T-helper 2 cell (primary cell): ENCODE measurements around the gene CDK14.

ENCODE experiments used
- DNase-seq, 5 experiments: peaks; one replicate each; pipeline versions ENCODE4 v3.0.0 to v3.0.0-alpha.2; 2012 to 2022

The CDK14 gene

GRCh38 chr7:90966346-90966745 is 370.2 kb downstream of the CDK14 start:
- DNase-seq, result no peak

- no peak for DNase-seq
These were observed 372.8 kb downstream of the CDK14 start for GRCh38 chr7:90968871-90969270.

GRCh38 chr7:90972906-90973550 is 376.9 kb downstream of the CDK14 start:
- DNase-seq, result no peak

- DNase-seq, result no peak
These were observed 380.9 kb downstream of the CDK14 start for GRCh38 chr7:90977056-90977455.

- no peak for DNase-seq
These were observed 384.4 kb downstream of the CDK14 start for GRCh38 chr7:90980545-90980944.

GRCh38 chr7:90982228-90982627 is 386.1 kb downstream of the CDK14 start:
- DNase-seq, result no peak

GRCh38 chr7:90984692-90985091 is 388.6 kb downstream of the CDK14 start:
- DNase-seq, result no peak

- no peak for DNase-seq
These were observed 392.4 kb downstream of the CDK14 start for GRCh38 chr7:90988516-90988915.

GRCh38 chr7:90988996-90989765 is 393.1 kb downstream of the CDK14 start:
- DNase-seq, result no peak

- DNase-seq, result no peak
These were observed 398.0 kb downstream of the CDK14 start for GRCh38 chr7:90994121-90994520.

GRCh38 chr7:90994601-90995000 is 398.5 kb downstream of the CDK14 start:
- DNase-seq, result no peak

GRCh38 chr7:90995996-90996395 is 399.9 kb downstream of the CDK14 start:
- no peak for DNase-seq

GRCh38 chr7:90999989-91000979 is 404.2 kb downstream of the CDK14 start:
- no peak for DNase-seq

- DNase-seq, result no peak
These were observed 408.9 kb downstream of the CDK14 start for GRCh38 chr7:91005024-91005423.

- DNase-seq, result no peak
These were observed 409.7 kb downstream of the CDK14 start for GRCh38 chr7:91005841-91006240.

GRCh38 chr7:91007371-91007770 is 411.2 kb downstream of the CDK14 start:
- no peak for DNase-seq

- no peak for DNase-seq
These were observed 417.0 kb downstream of the CDK14 start for GRCh38 chr7:91013078-91013477.

- DNase-seq, result no peak
These were observed 423.7 kb downstream of the CDK14 start for GRCh38 chr7:91019686-91020385.

- DNase-seq, result no peak
These were observed 424.7 kb downstream of the CDK14 start for GRCh38 chr7:91020636-91021385.

- DNase-seq, result no peak
These were observed 425.8 kb downstream of the CDK14 start for GRCh38 chr7:91021956-91022355.

GRCh38 chr7:91025906-91026390 is 429.8 kb downstream of the CDK14 start:
- no peak for DNase-seq

- no peak for DNase-seq
These were observed 433.6 kb downstream of the CDK14 start for GRCh38 chr7:91029688-91030087.
